IMR-90 (cell line): ENCODE results near the gene CFAP45. TPM values are rescaled to one million over a fixed set of nuclear protein-coding genes. Genes with fewer than 3 reads are reported as not detected.
A peak's percentile ranks its signal among the peaks of the same experiment; 100 is the strongest.

ENCODE experiments used
- ATAC-seq: fragments of 200-7000 bp; cut with Tn5 transposase; 2 replicates; pipeline ENCODE4 v1.9.1; 2020; ENCODE audit warnings: low read depth, mild to moderate bottlenecking, moderate library complexity
- BruUV-seq: library from RNA; stranded (reverse); fragments of 400-500 nt; replicated peaks from 2 replicates; lab custom pipeline; 2021; lab: Mats Ljungman, UMichigan
- CTCF ChIA-PET: fragments of 300-600 bp; formaldehyde crosslinking; extraction: SDS; loops from one replicate; lab custom pipeline; 2021; ENCODE audit warnings: antibody characterized with exemption; lab: Yijun Ruan, JAX
- POLR2A ChIA-PET: fragments of 300-600 bp; sonication (Branson Sonifier 250); formaldehyde crosslinking; loops from one replicate; lab custom pipeline; 2022; ENCODE audit warnings: antibody characterized with exemption; ENCODE audit not compliant: unreplicated experiment; lab: Charles Lee
- DNase-seq: peaks from one replicate; pipeline ENCODE4 v3.0.0; 2013
- H2AFZ ChIP-seq: replicated peaks from 2 replicates; pipeline ENCODE3; 2013; ENCODE audit warnings: low read length, mild to moderate bottlenecking; ENCODE audit not compliant: poor library complexity
- H2AK5ac ChIP-seq: 2 replicates; pipeline ENCODE4 v1.6.1; 2013; ENCODE audit warnings: low read depth, low read length, inconsistent platforms
- H2AK9ac ChIP-seq: replicated peaks from 2 replicates; pipeline ENCODE3; 2013; ENCODE audit warnings: mild to moderate bottlenecking, low read depth, low read length, moderate library complexity; ENCODE audit not compliant: poor library complexity
- H2BK120ac ChIP-seq: 2 replicates; pipeline ENCODE4 v1.6.1; 2013; ENCODE audit warnings: low read depth, low read length, inconsistent platforms
- H2BK15ac ChIP-seq: 3 replicates; pipeline ENCODE4 v1.6.1; 2013; ENCODE audit warnings: low read depth, low read length, inconsistent platforms
- H2BK20ac ChIP-seq: 2 replicates; pipeline ENCODE4 v1.6.1; 2013; ENCODE audit warnings: low read depth, mild to moderate bottlenecking, inconsistent platforms, low read length, moderate library complexity
- H2BK5ac ChIP-seq: 2 replicates; pipeline ENCODE4 v1.6.1; 2013; ENCODE audit warnings: mild to moderate bottlenecking, low read depth, low read length, inconsistent platforms; ENCODE audit not compliant: poor library complexity, severe bottlenecking
- H3K14ac ChIP-seq: replicated peaks from 2 replicates; pipeline ENCODE4 v1.6.1; 2013; ENCODE audit warnings: low read depth, low read length, inconsistent platforms
- H3K18ac ChIP-seq: 2 replicates; pipeline ENCODE4 v1.6.1; 2013; ENCODE audit warnings: low read depth, low read length, control low read depth
- H3K23ac ChIP-seq: 2 replicates; pipeline ENCODE4 v1.6.1; 2013; ENCODE audit warnings: low read depth, low read length, inconsistent platforms
- H3K27ac ChIP-seq: 2 replicates; pipeline ENCODE4 v1.5.1; 2013; ENCODE audit warnings: mild to moderate bottlenecking, control low read depth, low read length; ENCODE audit not compliant: insufficient read depth
- H3K27me3 ChIP-seq: 2 replicates; pipeline ENCODE4 v1.6.1; 2013; ENCODE audit warnings: low read length; ENCODE audit not compliant: control insufficient read depth, insufficient read depth
- H3K36me3 ChIP-seq: 2 replicates; pipeline ENCODE4 v1.6.1; 2013; ENCODE audit warnings: low read length, mixed read lengths; ENCODE audit not compliant: control insufficient read depth, insufficient read depth
- H3K4ac ChIP-seq: 2 replicates; pipeline ENCODE4 v1.6.1; 2013; ENCODE audit warnings: low read depth, low read length, inconsistent platforms
- H3K4me1 ChIP-seq: 2 replicates; pipeline ENCODE4 v1.6.1; 2013; ENCODE audit warnings: low read length, mixed read lengths; ENCODE audit not compliant: control insufficient read depth, insufficient read depth
- H3K4me2 ChIP-seq: 2 replicates; pipeline ENCODE4 v1.6.1; 2013; ENCODE audit warnings: low read depth, mild to moderate bottlenecking, control low read depth, low read length, moderate library complexity
- H3K4me3 ChIP-seq: 2 replicates; pipeline ENCODE4 v1.5.1; 2013; ENCODE audit warnings: low read depth, mild to moderate bottlenecking, control low read depth, low read length, moderate library complexity; ENCODE audit not compliant: insufficient read depth
- H3K56ac ChIP-seq: 2 replicates; pipeline ENCODE4 v1.6.1; 2013; ENCODE audit warnings: low read length, inconsistent platforms; ENCODE audit not compliant: insufficient read depth; ENCODE audit errors: extremely low read depth
- H3K79me1 ChIP-seq, 2 experiments: 2 replicates each; pipeline ENCODE4 v1.6.1; 2013; ENCODE audit warnings: low read length in 2 of 2, inconsistent platforms in 1 of 2, low read depth in 1 of 2
- H3K9ac ChIP-seq: 2 replicates; pipeline ENCODE4 v1.6.1; 2013; ENCODE audit warnings: low read depth, low read length, control low read depth
- H3K9me1 ChIP-seq: 2 replicates; pipeline ENCODE4 v1.6.1; 2013; ENCODE audit warnings: low read length, inconsistent platforms; ENCODE audit not compliant: insufficient read depth
- H3K9me3 ChIP-seq: 2 replicates; pipeline ENCODE4 v1.6.1; 2013; ENCODE audit warnings: low read length; ENCODE audit not compliant: control insufficient read depth, insufficient read depth
- H4K20me1 ChIP-seq: 2 replicates; pipeline ENCODE4 v1.6.1; 2013; ENCODE audit warnings: low read length, inconsistent platforms; ENCODE audit not compliant: insufficient read depth
- H4K5ac ChIP-seq: 2 replicates; pipeline ENCODE4 v1.6.1; 2013; ENCODE audit warnings: mild to moderate bottlenecking, low read depth, low read length, control low read depth
- H4K8ac ChIP-seq, 2 experiments: 2 replicates each; pipeline ENCODE4 v1.6.1; 2013; ENCODE audit warnings: low read depth in 2 of 2, low read length in 2 of 2, control low read depth in 1 of 2, inconsistent platforms in 1 of 2
- H4K91ac ChIP-seq: 2 replicates; pipeline ENCODE4 v1.6.1; 2013; ENCODE audit warnings: low read depth, low read length, inconsistent platforms; ENCODE audit not compliant: insufficient read depth
- CEBPB ChIP-seq: IDR thresholded peaks from 2 replicates; pipeline ENCODE4 v1.6.1; 2012; ENCODE audit warnings: low read depth, low read length, improper control_type of control experiment
- FOS ChIP-seq: fragments of 150-350 bp; IDR thresholded peaks from 2 replicates; pipeline ENCODE4 v1.6.1; 2016; ENCODE audit warnings: low read depth, low read length
- MAFK ChIP-seq: IDR thresholded peaks from 2 replicates; pipeline ENCODE4 v1.6.1; 2012; ENCODE audit warnings: low read depth, low read length, improper control_type of control experiment
- MAZ ChIP-seq: IDR thresholded peaks from 2 replicates; pipeline ENCODE4 v1.6.1; 2012; ENCODE audit warnings: low read depth, mild to moderate bottlenecking, low read length, improper control_type of control experiment, moderate library complexity, borderline replicate concordance
- NFE2L2 ChIP-seq: fragments of 150-350 bp; IDR thresholded peaks from 2 replicates; pipeline ENCODE4 v1.6.1; 2016; ENCODE audit warnings: low read depth, mild to moderate bottlenecking, low read length
- RAD21 ChIP-seq: IDR thresholded peaks from 2 replicates; pipeline ENCODE4 v1.6.1; 2012; ENCODE audit warnings: low read length, improper control_type of control experiment
- WGBS, 2 experiments: methylation state at CpG; one replicate each; pipeline versions ENCODE4 v1.1.5 to v1.1.7; 2013; ENCODE audit warnings: missing lambda C conversion rate in 2 of 2; ENCODE audit not compliant: insufficient read length in 1 of 2; ENCODE audit errors: extremely low coverage in 2 of 2; 5-methylcytosine and 5-hydroxymethylcytosine counted together
- dilution Hi-C: fragments of 300-500 bp; cut with HindIII; formaldehyde crosslinking; loops from one replicate; pipeline ENCODE4 v1.14.3; 2018; ENCODE audit warnings: low sequenced_read_pairs; ENCODE audit not compliant: unreplicated experiment
- in situ Hi-C: fragments of 300-500 bp; cut with MboI; formaldehyde crosslinking; loops from 3 replicates; pipeline ENCODE4 v1.14.3; 2019; ENCODE audit warnings: low sequenced_read_pairs, inconsistent platforms, mixed read lengths
- intact Hi-C: fragments of 100-400 bp; cut with micrococcal nuclease; formaldehyde crosslinking; loops from 2 replicates; pipeline ENCODE4 v1.10.0; 2022
- polyA plus RNA-seq, 3 experiments: library from polyadenylated mRNA; depleted of rRNA; stranded (reverse); fragments of >200 nt; gene quantifications; 2 replicates each; pipeline ENCODE4 v1.2.3, GENCODE V29; 2012; ENCODE audit warnings: low replicate concordance in 1 of 3
- total RNA-seq: library from RNA; depleted of rRNA; stranded (reverse); fragments of >200 nt; gene quantifications from 2 replicates; pipeline ENCODE4 v1.2.3, GENCODE V29; 2012
- TF ChIP-seq, protein P1 (sequence below): fragments of 150-350 bp; IDR thresholded peaks from 2 replicates; pipeline ENCODE4 v1.6.1; 2017; ENCODE audit warnings: mild to moderate bottlenecking, antibody characterized with exemption, low read length, low read depth
- TF ChIP-seq, protein P2 (sequence below): conservative IDR thresholded peaks from 2 replicates; pipeline ENCODE4 v1.5.1; 2012; ENCODE audit warnings: mild to moderate bottlenecking, low read depth, low read length, improper control_type of control experiment
- TF ChIP-seq, protein P3 (sequence below): fragments of 150-350 bp; IDR thresholded peaks from 2 replicates; pipeline ENCODE4 v1.6.1; 2016; ENCODE audit warnings: low read depth, mild to moderate bottlenecking, low read length, moderate library complexity, borderline replicate concordance

CFAP45 gene
- total and polyA plus RNA-seq, 2 of the 4 experiments (the other 2 are of a cell fraction): 0.51 to 0.72 TPM

DNA sequence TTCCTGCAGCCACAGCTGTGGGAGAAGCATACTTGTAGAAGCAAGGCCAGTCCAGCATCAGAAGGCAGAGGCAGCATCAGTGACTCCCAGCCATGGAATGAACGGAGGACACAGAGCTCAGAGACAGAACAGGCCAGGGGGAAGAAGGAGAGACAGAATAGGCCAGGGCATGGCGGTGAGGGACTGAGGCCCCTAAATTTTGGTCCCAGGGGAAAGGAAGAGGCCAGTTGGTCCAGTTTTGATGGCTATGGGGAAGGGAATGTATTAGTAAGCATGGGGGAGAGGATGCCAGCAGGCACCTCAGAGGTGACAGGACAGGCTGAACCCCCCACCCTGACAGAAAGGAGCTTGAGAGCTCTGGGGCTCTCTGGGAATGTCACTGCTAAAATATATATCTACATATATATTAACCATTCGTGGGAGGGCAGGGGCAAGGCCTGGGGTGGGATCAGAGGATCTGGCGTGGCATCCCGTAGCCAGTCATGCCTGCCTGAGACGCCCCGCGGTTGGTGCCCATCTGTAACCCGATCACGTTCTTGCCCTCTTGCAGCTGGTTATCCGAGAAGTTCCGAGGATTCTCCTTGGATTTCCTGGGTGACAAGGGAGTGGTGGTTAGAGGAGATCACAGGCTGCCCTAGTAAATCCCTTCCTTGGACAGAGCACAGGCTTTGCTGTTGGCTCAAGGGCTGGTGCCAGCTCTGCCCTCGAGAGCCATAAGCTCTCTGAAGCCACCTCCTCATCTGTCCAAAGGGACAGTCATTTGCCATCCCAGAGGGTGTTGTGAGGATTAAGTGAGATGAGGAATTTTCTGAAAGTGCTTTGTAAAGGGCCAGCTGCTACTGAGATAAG lies 18.6 kb upstream of the CFAP45 start (continued):
- TF ChIP-seq MAFK: no peak
- no peak for TF ChIP-seq FOS

DNA sequence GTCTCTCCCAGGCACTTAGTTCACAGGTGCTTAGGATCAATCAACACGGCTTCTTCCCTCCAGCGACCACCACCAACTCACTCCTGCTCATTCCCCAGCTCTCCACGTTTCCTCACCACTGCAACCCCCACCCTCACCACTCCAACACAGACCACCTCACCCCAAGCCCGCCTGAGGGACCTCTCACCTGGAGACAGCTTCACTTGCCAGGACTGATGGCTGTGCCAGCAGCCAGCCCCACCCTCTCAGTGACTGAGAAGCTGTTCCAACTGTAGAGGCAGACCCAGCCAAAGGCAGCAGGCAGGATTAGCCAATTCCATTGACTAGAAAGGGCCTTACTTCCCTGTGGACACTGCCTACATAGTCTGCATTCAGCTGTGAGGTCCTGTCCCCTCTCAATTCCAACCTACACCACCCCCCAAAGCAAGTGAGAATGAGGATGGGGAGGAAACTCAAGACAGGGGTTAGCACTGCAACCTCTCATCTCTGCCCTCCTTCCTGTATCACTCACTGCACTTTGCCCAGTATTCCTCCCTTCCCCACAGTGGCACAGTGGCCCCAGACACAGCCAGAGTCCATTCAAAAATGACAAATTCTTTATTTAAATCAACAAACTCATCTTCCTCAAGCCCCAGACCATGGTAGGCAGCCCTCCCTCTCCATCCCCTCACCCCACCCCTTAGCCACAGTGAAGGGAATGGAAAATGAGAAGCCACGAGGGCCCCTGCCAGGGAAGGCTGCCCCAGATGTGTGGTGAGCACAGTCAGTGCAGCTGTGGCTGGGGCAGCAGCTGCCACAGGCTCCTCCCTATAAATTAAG lies 17.8 kb upstream of the CFAP45 start:
- Histone ChIP-seq H2BK15ac (no peak overlapping the region), H4K8ac (0 out of 4 replicates have a peak overlapping the region, but pooled peaks of 1 of the 2 experiments have one; percentile 10), H3K4me1 (peaks cover 39% of the 10 kb centered on the region), H2BK20ac (0 out of 2 replicates have a peak overlapping the region, but pooled peaks have one; percentile 8), H4K5ac (no peak overlapping the region), H3K14ac (0 out of 2 replicates have a peak overlapping the region, but pooled peaks have one; percentile 5), H3K4ac (peak overlapping the region; percentile 47), H3K9me1 (peaks cover 47% of the 10 kb centered on the region), H4K91ac (no peak overlapping the region), H2AK9ac (peak overlapping the region; percentile 22), H2AK5ac (peak overlapping the region; percentile 61; the same call in 1 of the 2 replicates), H3K56ac (no peak overlapping the region), H3K4me2 (no peak overlapping the region), H3K4me3 (no peak overlapping the region), H3K9ac (no peak overlapping the region), H2BK120ac (no peak overlapping the region), H2AFZ (no peak overlapping the region), H2BK5ac (peak overlapping the region; percentile 26), H3K27ac (no peak overlapping the region; the same call in 1 of the 2 replicates), H3K27me3 (no peaks in the 10 kb centered on the region), H4K20me1 (peaks cover 71% of the 10 kb centered on the region), H3K79me1 (peaks cover 9 to 73% of the 10 kb centered on the region in 2 experiments), H3K9me3 (no peaks in the 10 kb centered on the region), H3K36me3 (peaks cover 37% of the 10 kb centered on the region), H3K23ac (peak overlapping the region; percentile 72), H3K18ac (peak overlapping the region; percentile 66)
- no peak; the same call in 1 of the 2 replicates for ATAC-seq
- BruUV-seq: no TSS peak
- DNase-seq: peak; percentile 26
- intact Hi-C loops (no loop called here), dilution Hi-C loops (no loop called here), in situ Hi-C loops (no loop called here)
- POLR2A ChIA-PET: no interaction called here
- WGBS, 2 experiments: 54% methylated on average over 3 of the region's 5 CpGs; no CpG with 5 or more reads in 1 of the 2 experiments
- CTCF ChIA-PET: interaction anchor here (0.5 kb wide), 1 partner anchor 88 kb away, joined by 4 read pairs; no protein-coding TSS in a partner anchor
- TF ChIP-seq NFE2L2 (no peak), FOS (no peak), RAD21 (no peak), CEBPB (no peak), MAZ (no peak)
- TF ChIP-seq, protein P1, sequence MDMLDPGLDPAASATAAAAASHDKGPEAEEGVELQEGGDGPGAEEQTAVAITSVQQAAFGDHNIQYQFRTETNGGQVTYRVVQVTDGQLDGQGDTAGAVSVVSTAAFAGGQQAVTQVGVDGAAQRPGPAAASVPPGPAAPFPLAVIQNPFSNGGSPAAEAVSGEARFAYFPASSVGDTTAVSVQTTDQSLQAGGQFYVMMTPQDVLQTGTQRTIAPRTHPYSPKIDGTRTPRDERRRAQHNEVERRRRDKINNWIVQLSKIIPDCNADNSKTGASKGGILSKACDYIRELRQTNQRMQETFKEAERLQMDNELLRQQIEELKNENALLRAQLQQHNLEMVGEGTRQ: no peak
- TF ChIP-seq, protein P2, sequence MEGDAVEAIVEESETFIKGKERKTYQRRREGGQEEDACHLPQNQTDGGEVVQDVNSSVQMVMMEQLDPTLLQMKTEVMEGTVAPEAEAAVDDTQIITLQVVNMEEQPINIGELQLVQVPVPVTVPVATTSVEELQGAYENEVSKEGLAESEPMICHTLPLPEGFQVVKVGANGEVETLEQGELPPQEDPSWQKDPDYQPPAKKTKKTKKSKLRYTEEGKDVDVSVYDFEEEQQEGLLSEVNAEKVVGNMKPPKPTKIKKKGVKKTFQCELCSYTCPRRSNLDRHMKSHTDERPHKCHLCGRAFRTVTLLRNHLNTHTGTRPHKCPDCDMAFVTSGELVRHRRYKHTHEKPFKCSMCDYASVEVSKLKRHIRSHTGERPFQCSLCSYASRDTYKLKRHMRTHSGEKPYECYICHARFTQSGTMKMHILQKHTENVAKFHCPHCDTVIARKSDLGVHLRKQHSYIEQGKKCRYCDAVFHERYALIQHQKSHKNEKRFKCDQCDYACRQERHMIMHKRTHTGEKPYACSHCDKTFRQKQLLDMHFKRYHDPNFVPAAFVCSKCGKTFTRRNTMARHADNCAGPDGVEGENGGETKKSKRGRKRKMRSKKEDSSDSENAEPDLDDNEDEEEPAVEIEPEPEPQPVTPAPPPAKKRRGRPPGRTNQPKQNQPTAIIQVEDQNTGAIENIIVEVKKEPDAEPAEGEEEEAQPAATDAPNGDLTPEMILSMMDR: no peak
- TF ChIP-seq, protein P3, sequence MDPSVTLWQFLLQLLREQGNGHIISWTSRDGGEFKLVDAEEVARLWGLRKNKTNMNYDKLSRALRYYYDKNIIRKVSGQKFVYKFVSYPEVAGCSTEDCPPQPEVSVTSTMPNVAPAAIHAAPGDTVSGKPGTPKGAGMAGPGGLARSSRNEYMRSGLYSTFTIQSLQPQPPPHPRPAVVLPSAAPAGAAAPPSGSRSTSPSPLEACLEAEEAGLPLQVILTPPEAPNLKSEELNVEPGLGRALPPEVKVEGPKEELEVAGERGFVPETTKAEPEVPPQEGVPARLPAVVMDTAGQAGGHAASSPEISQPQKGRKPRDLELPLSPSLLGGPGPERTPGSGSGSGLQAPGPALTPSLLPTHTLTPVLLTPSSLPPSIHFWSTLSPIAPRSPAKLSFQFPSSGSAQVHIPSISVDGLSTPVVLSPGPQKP: no peak
